ENCODE results near the gene TRAPPC3L. TPM values are rescaled to one million over a fixed set of nuclear protein-coding genes. Genes with fewer than 3 reads are reported as not detected.

Gene TRAPPC3L
- total RNA-seq, 1 experiment from 2014 or later: not detected

DNA sequence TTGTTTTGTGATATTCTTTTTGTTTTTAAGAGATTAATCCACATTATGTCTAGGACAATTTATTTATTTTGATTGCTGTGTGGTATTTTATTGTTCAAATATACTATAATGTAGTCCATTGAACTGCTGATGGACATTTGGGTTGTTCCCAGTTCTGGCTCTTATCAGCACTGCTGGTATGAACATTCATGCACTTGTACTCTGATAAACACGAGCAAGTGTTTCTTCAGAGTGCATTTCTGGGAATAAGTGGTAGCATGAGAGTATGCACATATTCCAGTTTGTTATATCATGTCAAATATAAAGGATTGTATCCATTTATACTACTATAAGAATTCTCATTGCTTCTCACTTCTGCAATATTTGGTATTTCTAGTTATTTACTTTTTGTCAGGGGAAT, 77.2 kb downstream of the TRAPPC3L start:
- H3K27me3 ChIP-seq (ENCODE audit: insufficient read depth, low read length): no peaks in the 10 kb centered on the region
- H4K20me1 ChIP-seq (ENCODE audit: insufficient read depth): no peaks in the 10 kb centered on the region
- intact Hi-C loops (cut with micrococcal nuclease): no loop called here
- ChIA-PET POLR2A (no interaction called here), CTCF (no interaction called here), RAD21 (ENCODE audit: low non-redundant PET in 1 of 2, low total read pairs in 2 of 2, uncharacterized antibody in 2 of 2, unreplicated experiment in 2 of 2) (no interaction called here)
- no TSS peak for BruUV-seq (replicated peaks)
- H3K36me3 ChIP-seq (ENCODE audit: control insufficient read depth in 1 of 2, insufficient read depth in 2 of 2, low read length in 2 of 2): no peaks in the 10 kb centered on the region
- H3K9me2 ChIP-seq (ENCODE audit: insufficient read depth): no peaks in the 10 kb centered on the region
- ATAC-seq: no peak
- H3K4me3 ChIP-seq (replicated peaks in 1 of 2; ENCODE audit: low read depth in 1 of 2, low read length in 2 of 2): no peak overlapping the region
- H3K4me1 ChIP-seq (ENCODE audit: control insufficient read depth in 1 of 2, insufficient read depth in 2 of 2, low read length in 2 of 2): no peaks in the 10 kb centered on the region
- no peak for TF ChIP-seq CEBPB (IDR thresholded peaks at IDR 0.05; ENCODE audit: low read depth)
- no peak for TF ChIP-seq CBX3 (IDR thresholded peaks at IDR 0.05; ENCODE audit: low read depth)
- TF ChIP-seq RAD21 (IDR thresholded peaks at IDR 0.05; ENCODE audit: low read depth): no peak
- no peak for TF ChIP-seq ZFX (IDR thresholded peaks at IDR 0.05)
- TF ChIP-seq EZH2phosphoT487 (IDR thresholded peaks at IDR 0.05; ENCODE audit: borderline replicate concordance): no peak
- TF ChIP-seq POLR2A (IDR thresholded peaks at IDR 0.05; ENCODE audit: borderline replicate concordance, extremely low read depth, insufficient read depth, insufficient read length): no peak
- no peak for TF ChIP-seq ZNF274 (IDR thresholded peaks at IDR 0.05; ENCODE audit: low read depth, low read length)
- no peak for TF ChIP-seq REST (IDR thresholded peaks at IDR 0.05; ENCODE audit: low read depth)
- no peak for TF ChIP-seq ATF3 (IDR thresholded peaks at IDR 0.05)
- H3K9me3 ChIP-seq (ENCODE audit: control insufficient read depth in 1 of 2, insufficient read depth in 1 of 2, low read depth in 1 of 2, low read length in 2 of 2): no peaks in the 10 kb centered on the region
- H3K9ac ChIP-seq (ENCODE audit: low read length): no peak overlapping the region
- H3K4me2 ChIP-seq (ENCODE audit: low read length): no peak overlapping the region
- no peak overlapping the region for H2AFZ ChIP-seq (ENCODE audit: low read depth, low read length, poor library complexity, severe bottlenecking)
- no peaks in the 10 kb centered on the region for H3K79me2 ChIP-seq (ENCODE audit: insufficient read depth, low read length)
- DNase-seq (ENCODE audit: low read depth, low spot score): no peak
- no peak overlapping the region for H3K27ac ChIP-seq (ENCODE audit: low read depth, low read length)

Measured in HCT116 (cell line).